NCI-H1694 treated with DMSO at 0.1 percent for 48 hours (cell line): Measurements from ENCODE around the gene DCAKD.

Source experiments
- DNase-seq: peaks from one replicate; lab custom pipeline; 2025; lab: John Stamatoyannopoulos, UW

The DCAKD gene, protein sequence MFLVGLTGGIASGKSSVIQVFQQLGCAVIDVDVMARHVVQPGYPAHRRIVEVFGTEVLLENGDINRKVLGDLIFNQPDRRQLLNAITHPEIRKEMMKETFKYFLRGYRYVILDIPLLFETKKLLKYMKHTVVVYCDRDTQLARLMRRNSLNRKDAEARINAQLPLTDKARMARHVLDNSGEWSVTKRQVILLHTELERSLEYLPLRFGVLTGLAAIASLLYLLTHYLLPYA

DNA sequence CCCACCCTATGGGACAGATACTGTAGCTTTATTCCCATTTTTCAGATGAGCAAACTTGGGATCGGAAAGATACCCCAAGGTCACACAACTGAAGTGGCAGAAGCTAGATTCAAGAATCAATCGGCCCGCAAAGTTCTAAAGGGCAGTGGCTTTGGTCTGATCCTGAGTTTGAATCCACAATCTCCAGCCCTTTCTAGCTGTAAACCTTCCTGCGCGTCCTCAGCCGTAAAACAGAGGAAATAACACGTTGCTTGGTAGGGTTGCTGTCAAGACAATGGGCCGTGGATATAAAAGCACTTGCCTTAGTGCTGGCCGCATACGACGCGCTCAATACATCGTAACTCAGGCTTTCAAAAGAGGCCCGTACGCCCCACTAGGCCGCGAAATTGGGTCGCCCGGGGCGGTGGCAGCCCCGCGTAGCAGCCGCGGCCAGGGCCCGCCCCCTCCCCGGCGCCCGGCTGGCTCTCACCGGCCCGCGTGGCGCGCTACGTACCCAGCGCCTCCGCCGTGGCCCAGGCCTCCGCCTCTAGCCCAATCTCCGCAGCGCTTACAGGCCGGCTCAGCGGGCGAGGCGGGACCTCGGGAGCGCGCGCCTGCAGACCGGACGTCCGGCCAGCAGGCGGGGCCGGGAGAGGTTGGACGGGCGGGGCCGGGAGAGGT, at the start of gene DCAKD:
TSS of gene DCAKD (minus strand) at position 573 of the 660 bp plus-strand sequence. CDS start 16,747 bp downstream, outside the sequence.
- DNase-seq: peak; percentile 93

DNA sequence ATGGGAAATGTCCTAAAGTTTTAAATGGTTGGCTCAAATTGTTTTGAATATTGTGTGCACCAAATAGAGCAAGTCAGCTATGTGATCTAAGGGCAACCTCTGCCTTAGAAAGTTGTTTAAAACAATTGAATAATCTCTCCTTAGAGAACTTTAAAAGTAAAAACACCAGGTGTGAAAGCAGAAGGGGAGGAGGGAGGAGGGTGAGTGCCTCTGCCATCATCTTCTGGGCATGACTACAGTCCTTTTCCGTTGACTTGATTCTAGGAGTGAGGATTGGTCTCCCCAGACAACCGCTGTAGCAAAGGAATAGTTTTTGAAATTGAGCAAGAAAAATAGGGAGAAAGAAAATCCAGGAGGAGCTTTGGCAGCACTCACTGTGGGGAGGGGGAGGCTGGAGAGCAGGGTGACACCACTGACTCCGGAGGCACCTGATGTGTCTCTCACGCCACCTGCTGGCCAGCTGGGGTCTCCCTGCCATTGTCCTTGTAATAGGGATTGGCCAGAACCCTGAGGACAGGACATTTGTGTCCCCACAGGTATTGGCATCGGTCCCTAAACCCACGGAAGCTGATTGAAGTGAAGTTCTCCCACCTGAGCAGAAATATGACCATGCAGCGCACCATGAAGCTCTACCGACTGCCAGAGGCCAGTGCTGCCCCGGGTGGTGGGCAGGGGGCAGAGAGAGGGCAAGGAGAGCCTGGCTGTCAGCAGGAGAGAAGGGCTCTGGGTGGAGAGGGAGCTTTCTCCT, 47.6 kb upstream of the DCAKD start:
- DNase-seq: peak; percentile 66

GRCh38 chr17:45098081-45098868, 46.8 kb upstream of the DCAKD start:
- peak; percentile 73 for DNase-seq

- no peak for DNase-seq
These were observed 45.5 kb upstream of the DCAKD start for GRCh38 chr17:45096926-45097325.

DNA sequence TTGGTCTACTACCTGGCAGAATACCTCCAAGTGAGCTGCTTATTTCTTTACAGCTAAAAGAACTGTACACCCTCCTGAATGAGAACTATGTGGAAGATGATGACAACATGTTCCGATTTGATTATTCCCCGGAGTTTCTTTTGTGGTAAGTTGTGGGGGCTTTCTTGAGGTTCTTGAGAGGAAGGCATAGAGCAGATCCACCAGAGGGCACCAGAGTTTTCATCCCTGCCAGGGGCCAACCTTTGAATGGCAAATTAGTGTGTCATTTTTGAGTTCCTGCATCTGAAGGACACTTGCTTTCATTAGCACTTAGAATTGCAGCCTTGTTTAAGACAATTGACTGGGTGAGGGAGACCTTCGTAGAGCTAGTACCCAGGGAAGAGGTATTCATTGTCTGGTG, 44.7 kb upstream of the DCAKD start:
- DNase-seq: peak; percentile 34

DNA sequence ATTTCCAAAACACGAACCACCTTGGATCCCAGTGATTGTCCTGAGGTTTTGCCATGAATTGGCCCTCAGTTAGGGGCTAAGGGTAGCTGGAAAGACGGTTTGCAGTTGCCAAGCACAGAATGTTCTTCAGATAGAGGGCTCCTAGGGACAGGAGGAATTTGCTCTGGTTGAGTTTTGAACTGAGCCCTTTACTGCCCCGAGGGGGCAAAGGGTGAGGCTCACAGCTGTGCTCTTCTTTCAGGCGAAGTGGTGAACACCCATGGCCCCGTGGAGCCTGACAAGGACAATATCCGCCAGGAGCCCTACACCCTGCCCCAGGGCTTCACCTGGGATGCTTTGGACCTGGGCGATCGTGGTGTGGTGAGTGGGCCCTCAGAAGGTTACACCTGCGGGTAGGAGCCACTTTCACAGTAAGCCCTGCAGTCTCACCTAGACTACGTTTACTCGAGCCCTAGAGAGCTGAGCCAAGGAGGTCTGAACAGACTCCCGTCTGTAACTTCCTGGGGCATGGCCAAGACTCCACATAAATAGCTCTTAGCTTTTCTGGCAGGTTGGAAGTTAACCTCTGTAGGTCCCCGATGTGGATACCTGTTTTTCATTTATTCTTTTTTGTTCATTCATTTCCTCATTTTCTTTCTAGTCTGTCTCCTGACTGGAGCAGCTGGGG, 42.1 kb upstream of the DCAKD start:
- no peak for DNase-seq

GRCh38 chr17:45092911-45093430, 41.5 kb upstream of the DCAKD start:
- no peak for DNase-seq

- DNase-seq: no peak
These were observed 40.5 kb upstream of the DCAKD start for GRCh38 chr17:45091778-45092425.

GRCh38 chr17:45090711-45091110, 39.3 kb upstream of the DCAKD start:
- no peak for DNase-seq

DNA sequence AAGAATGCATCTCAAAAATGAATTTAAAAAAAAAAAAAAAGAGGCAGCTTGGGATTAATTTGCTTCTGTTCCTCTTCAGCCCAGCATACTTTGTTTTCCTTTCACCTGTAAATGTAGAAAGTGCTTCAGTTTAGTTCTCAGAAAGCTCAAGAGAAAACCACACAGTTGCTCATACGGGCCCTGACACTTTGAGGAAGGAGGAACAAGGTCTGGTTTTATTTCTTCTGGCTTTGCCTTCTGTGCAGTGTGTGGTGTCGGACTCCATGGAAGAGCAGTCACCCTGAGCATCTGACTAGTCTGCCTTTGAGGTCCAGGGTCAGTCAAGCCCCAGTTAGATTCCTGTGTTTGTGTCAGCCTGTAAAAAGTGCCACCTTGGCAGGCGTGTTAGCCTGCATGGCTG, 37.3 kb upstream of the DCAKD start:
- DNase-seq: no peak

DNA sequence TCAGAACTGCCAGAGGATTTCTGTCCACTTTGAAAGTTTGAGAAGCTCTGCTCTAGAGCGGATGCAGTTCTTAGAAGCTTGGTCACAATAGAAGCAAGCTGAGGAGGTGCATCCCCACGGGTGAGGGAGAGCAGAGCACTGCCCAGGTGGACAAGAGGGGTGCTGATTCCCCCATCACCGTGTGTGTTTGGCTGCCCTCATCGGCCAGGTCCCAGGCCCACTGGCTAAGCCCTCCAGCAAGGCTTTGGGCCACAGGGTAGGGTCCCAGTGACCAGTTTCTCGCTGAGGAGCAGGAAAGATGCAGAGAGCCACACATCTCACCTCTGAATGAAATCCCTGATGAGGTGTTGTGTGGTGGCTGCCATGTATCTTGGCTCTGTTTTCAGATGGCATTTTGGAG, 36.5 kb upstream of the DCAKD start:
- no peak for DNase-seq

DNA sequence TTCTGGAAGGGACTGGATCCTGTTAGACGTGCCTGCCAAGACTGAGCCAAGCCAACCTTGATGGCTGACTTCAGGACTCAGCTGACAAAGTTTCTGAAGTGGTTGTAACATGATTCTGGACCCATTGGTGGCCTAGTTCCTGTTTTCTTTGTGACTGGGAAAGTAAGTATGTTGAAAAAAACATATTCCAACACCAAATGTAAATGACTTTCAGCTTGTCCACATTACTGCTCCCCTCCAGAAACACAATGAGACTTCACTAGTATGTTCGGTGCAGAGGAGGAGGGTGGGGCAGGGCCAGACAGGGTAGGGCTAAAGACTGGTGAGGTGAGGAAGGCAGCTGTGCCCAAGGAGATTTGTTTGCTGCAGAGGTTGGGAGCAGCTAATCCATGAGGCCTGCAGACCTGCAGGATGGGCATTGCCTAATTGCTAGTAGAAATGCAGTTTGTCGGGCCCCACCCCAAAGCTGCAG, 36.1 kb upstream of the DCAKD start:
- no peak for DNase-seq

DNA sequence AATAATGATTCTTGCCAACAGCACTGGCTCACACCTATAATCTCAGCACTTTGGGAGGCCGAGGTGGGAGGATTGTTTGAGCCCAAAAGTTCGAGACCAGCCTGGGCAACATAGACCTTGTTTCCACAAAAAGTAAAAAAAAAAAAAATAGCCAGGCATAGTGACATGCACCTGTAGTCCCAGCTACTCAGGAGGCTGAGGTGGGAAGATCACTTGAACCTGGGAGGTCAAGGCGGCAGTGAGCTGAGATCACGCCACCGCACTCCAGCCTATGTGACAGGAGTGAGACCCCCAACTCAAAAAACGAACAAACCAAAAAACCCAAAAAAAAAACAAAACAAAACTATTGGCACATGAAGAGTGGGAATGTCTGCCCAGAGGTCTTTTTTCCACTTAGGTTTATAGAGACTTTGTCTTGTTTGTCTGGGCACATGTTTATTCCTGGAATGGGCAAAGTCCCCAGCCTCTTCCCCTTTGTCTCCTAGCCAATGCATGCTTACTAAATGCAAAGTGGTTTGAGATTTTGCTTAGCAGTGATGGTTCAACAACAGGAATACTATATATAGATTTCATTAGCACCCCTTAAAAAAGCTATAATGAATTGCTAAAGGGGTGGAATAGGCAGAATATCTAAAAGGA, 35.6 kb upstream of the DCAKD start:
- no peak for DNase-seq

- DNase-seq: no peak
These were observed 35.0 kb upstream of the DCAKD start for GRCh38 chr17:45086391-45086790.

DNA sequence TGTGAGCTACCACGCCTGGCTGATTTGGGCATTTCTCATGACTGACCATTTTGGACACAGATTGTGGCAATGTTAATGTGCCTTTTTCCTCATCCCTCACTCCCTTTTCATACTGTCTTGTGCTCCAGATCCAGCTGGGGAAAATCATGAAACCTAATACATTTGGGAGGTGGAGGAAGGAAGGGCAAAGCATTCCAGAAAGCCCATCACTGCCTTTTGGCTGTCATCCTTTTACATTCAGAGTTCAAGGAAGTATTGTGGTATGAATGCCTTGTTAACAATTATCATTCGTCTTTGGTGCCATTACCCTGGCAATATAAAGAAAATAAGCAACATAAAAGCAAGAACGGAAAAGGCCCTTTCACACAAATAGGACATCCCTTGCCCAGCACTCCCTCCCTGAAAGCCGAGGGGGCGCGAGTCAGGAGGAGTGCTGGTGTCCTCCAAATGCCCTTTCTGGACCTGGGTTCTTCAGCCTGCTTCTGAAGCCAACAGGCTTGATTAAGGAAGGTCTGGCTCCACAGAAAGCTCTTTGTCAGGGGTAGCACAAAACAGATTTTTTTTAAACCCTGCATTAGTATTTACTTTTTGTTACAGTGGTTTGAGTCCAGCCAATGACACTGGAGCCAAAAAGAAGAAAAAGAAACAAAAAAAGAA, 29.7 kb upstream of the DCAKD start:
- no peak for DNase-seq

- no peak for DNase-seq
These were observed 26.2 kb upstream of the DCAKD start for GRCh38 chr17:45077643-45078042.

- peak; percentile 23 for DNase-seq
These were observed 22.1 kb upstream of the DCAKD start for GRCh38 chr17:45073414-45074070.

GRCh38 chr17:45070809-45071208, 19.4 kb upstream of the DCAKD start:
- DNase-seq: no peak

- no peak for DNase-seq
These were observed 18.6 kb upstream of the DCAKD start for GRCh38 chr17:45070001-45070400.
